Mucosa of stomach (tissue), 1 donor: ENCODE data around the gene CMTM7.

ENCODE experiments used
- H3K27me3 ChIP-seq: one replicate; pipeline ENCODE4 v1.7.0; 2013; ENCODE audit warnings: mild to moderate bottlenecking, low read length; ENCODE audit not compliant: control insufficient read depth, insufficient read depth
- H3K36me3 ChIP-seq: one replicate; pipeline ENCODE4 v1.7.0; 2013; ENCODE audit warnings: low read length; ENCODE audit not compliant: control insufficient read depth, insufficient read depth
- H3K4me1 ChIP-seq: one replicate; pipeline ENCODE4 v1.7.0; 2013; ENCODE audit warnings: mild to moderate bottlenecking, low read length; ENCODE audit not compliant: control insufficient read depth, insufficient read depth
- H3K4me3 ChIP-seq: one replicate; pipeline ENCODE4 v1.7.0; 2013; ENCODE audit warnings: low read length
- H3K9ac ChIP-seq: one replicate; pipeline ENCODE4 v1.7.0; 2013; ENCODE audit warnings: mild to moderate bottlenecking, low read length, moderate library complexity
- H3K9me3 ChIP-seq: one replicate; pipeline ENCODE4 v1.7.0; 2013; ENCODE audit warnings: mild to moderate bottlenecking, low read length, moderate library complexity; ENCODE audit not compliant: control insufficient read depth
- donor health status: Pancreatic carcinoma.

The CMTM7 gene

GRCh38 chr3:32422943-32423342 is 31.3 kb downstream of the CMTM7 start:
- no peak overlapping the region for H3K4me3 ChIP-seq
- peaks cover 26% of the 10 kb centered on the region for H3K4me1 ChIP-seq
- H3K9ac ChIP-seq: no peak overlapping the region
- no peaks in the 10 kb centered on the region for H3K27me3 ChIP-seq
- no peaks in the 10 kb centered on the region for H3K9me3 ChIP-seq
- no peaks in the 10 kb centered on the region for H3K36me3 ChIP-seq

GRCh38 chr3:32423534-32423933 is 31.9 kb downstream of the CMTM7 start:
- Histone ChIP-seq H3K27me3 (no peaks in the 10 kb centered on the region), H3K9ac (no peak overlapping the region), H3K36me3 (no peaks in the 10 kb centered on the region), H3K4me3 (no peak overlapping the region), H3K4me1 (peaks cover 26% of the 10 kb centered on the region), H3K9me3 (no peaks in the 10 kb centered on the region)

- Histone ChIP-seq H3K4me1 (peaks cover 26% of the 10 kb centered on the region), H3K36me3 (no peaks in the 10 kb centered on the region), H3K4me3 (no peak overlapping the region), H3K9ac (no peak overlapping the region), H3K9me3 (no peaks in the 10 kb centered on the region), H3K27me3 (no peaks in the 10 kb centered on the region)
These were observed 32.4 kb downstream of the CMTM7 start for GRCh38 chr3:32423956-32424557.

GRCh38 chr3:32424581-32425250 is 33.1 kb downstream of the CMTM7 start:
- Histone ChIP-seq H3K4me3 (no peak overlapping the region), H3K27me3 (no peaks in the 10 kb centered on the region), H3K9ac (no peak overlapping the region), H3K36me3 (no peaks in the 10 kb centered on the region), H3K9me3 (no peaks in the 10 kb centered on the region), H3K4me1 (peaks cover 26% of the 10 kb centered on the region)

GRCh38 chr3:32428092-32429068 is 36.7 kb downstream of the CMTM7 start:
- Histone ChIP-seq H3K9me3 (no peaks in the 10 kb centered on the region), H3K4me3 (no peak overlapping the region), H3K4me1 (no peaks in the 10 kb centered on the region), H3K27me3 (no peaks in the 10 kb centered on the region), H3K9ac (no peak overlapping the region), H3K36me3 (no peaks in the 10 kb centered on the region)

GRCh38 chr3:32430900-32431299 is 39.2 kb downstream of the CMTM7 start:
- no peaks in the 10 kb centered on the region for H3K9me3 ChIP-seq
- H3K9ac ChIP-seq: no peak overlapping the region
- H3K36me3 ChIP-seq: no peaks in the 10 kb centered on the region
- H3K4me1 ChIP-seq: no peaks in the 10 kb centered on the region
- H3K27me3 ChIP-seq: no peaks in the 10 kb centered on the region
- no peak overlapping the region for H3K4me3 ChIP-seq

- H3K36me3 ChIP-seq: no peaks in the 10 kb centered on the region
- H3K4me1 ChIP-seq: no peaks in the 10 kb centered on the region
- H3K9ac ChIP-seq: no peak overlapping the region
- H3K27me3 ChIP-seq: no peaks in the 10 kb centered on the region
- no peaks in the 10 kb centered on the region for H3K9me3 ChIP-seq
- no peak overlapping the region for H3K4me3 ChIP-seq
These were observed 39.8 kb downstream of the CMTM7 start for GRCh38 chr3:32431481-32431880.

- no peak overlapping the region for H3K4me3 ChIP-seq
- H3K9ac ChIP-seq: no peak overlapping the region
- H3K4me1 ChIP-seq: no peaks in the 10 kb centered on the region
- no peaks in the 10 kb centered on the region for H3K27me3 ChIP-seq
- H3K9me3 ChIP-seq: no peaks in the 10 kb centered on the region
- no peaks in the 10 kb centered on the region for H3K36me3 ChIP-seq
These were observed 40.5 kb downstream of the CMTM7 start for GRCh38 chr3:32432045-32432710.

GRCh38 chr3:32432711-32433530 is 41.3 kb downstream of the CMTM7 start:
- Histone ChIP-seq H3K4me1 (no peaks in the 10 kb centered on the region), H3K36me3 (no peaks in the 10 kb centered on the region), H3K9me3 (no peaks in the 10 kb centered on the region), H3K9ac (no peak overlapping the region), H3K27me3 (no peaks in the 10 kb centered on the region), H3K4me3 (no peak overlapping the region)

GRCh38 chr3:32434206-32434605 is 42.6 kb downstream of the CMTM7 start:
- Histone ChIP-seq H3K4me1 (no peaks in the 10 kb centered on the region), H3K9ac (no peak overlapping the region), H3K9me3 (no peaks in the 10 kb centered on the region), H3K36me3 (no peaks in the 10 kb centered on the region), H3K4me3 (no peak overlapping the region), H3K27me3 (no peaks in the 10 kb centered on the region)
